Measurements from ENCODE around the gene ZCCHC2. TPM values are rescaled to one million over a fixed set of nuclear protein-coding genes. Genes with fewer than 3 reads are reported as not detected.

The ZCCHC2 gene
- total RNA-seq, 3 donors from 2014 or later (not counting 1 experiment from before 2014, with no cell fraction given), result 50.4 to 81.2 (median 59.6) TPM

DNA sequence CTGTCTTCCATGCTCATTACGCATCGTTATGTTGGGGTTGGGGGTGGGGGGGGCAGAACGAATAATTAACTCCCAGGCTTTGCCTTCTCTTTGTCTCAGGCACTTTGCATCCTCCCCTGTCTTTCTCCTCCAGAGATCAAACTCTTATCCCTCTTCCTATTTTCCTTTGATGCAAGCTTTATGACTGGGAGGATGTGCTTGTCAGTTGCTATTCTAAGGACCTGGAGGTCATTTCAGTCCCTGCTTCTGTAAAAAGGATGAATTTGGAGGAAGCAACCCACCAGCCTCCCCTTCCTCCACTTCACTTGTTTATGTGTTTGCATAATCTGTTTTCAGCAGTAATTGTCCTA is 87.5 kb downstream of the ZCCHC2 start:
- no peak overlapping the region for H3K4me3 ChIP-seq (ENCODE audit: low read length)
- no CpG with 5 or more reads among the region's 3 CpGs for WGBS (ENCODE audit: insufficient coverage)
- H3K9me3 Mint-ChIP-seq, result no peaks in the 10 kb centered on the region
- H3K4me3 Mint-ChIP-seq, result no peak overlapping the region
- intact Hi-C loops (cut with micrococcal nuclease), result no loop called here
- H3K27me3 ChIP-seq (ENCODE audit: control insufficient read depth, insufficient read depth, low read length), result no peaks in the 10 kb centered on the region
- no peak overlapping the region for H3K27ac Mint-ChIP-seq
- H3K36me3 ChIP-seq (ENCODE audit: control insufficient read depth, insufficient read depth, low read length), result no peaks in the 10 kb centered on the region
- H3K4me1 ChIP-seq (ENCODE audit: control insufficient read depth, insufficient read depth, low read length), result peaks cover 13% of the 10 kb centered on the region
- TF ChIP-seq, protein P1, sequence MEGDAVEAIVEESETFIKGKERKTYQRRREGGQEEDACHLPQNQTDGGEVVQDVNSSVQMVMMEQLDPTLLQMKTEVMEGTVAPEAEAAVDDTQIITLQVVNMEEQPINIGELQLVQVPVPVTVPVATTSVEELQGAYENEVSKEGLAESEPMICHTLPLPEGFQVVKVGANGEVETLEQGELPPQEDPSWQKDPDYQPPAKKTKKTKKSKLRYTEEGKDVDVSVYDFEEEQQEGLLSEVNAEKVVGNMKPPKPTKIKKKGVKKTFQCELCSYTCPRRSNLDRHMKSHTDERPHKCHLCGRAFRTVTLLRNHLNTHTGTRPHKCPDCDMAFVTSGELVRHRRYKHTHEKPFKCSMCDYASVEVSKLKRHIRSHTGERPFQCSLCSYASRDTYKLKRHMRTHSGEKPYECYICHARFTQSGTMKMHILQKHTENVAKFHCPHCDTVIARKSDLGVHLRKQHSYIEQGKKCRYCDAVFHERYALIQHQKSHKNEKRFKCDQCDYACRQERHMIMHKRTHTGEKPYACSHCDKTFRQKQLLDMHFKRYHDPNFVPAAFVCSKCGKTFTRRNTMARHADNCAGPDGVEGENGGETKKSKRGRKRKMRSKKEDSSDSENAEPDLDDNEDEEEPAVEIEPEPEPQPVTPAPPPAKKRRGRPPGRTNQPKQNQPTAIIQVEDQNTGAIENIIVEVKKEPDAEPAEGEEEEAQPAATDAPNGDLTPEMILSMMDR (IDR thresholded peaks at IDR 0.05), result no peak
- ATAC-seq, result no peak
- no peaks in the 10 kb centered on the region for H3K4me1 Mint-ChIP-seq
- H3K36me3 Mint-ChIP-seq, result no peaks in the 10 kb centered on the region
- no peaks in the 10 kb centered on the region for H3K9me3 ChIP-seq (ENCODE audit: control insufficient read depth, insufficient read depth, low read length)
- H3K27ac ChIP-seq (ENCODE audit: low read length), result no peak overlapping the region
- H3K27me3 Mint-ChIP-seq (ENCODE audit: low read depth in 2 of 2), result peaks cover 20 to 22% of the 10 kb centered on the region in 2 donors
- no peak for DNase-seq

DNA sequence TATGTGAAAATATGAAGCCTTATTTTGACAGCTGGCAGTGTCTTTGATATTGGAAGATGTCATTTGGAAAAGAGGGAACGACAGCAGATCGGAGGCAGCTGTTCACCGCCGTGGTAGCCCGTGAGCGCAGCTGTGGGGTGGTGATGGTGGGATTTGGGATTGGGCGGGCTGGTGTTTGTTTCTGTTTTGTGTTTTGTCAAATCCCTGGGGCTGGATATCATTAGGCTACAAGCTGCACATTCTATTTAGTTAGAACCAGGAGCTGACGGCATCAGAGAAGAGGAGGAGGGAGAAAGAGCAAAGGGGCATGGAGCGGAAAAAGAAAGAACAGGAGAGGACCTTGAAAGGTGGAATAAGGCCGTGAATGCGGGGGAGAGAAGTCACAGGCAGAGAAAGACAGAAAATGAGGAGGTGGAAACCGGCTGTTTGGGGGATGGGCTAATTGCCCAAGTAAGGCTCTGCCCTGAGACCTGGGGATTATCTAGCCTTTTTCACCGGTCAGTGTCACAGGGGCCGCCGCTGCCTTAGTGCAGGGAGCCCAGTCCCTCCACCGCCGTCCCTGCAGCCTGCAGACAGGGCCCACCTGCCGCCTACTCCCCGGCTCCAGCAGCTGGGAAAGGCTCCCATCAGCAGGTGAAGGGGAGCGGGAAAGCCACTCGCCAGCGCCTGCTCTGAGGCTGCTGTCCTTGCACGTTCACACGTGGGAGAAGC is 88.0 kb downstream of the ZCCHC2 start:
- Mint-ChIP-seq H3K27me3 (ENCODE audit: low read depth in 2 of 2) (peaks cover 22% of the 10 kb centered on the region in 2 donors), H3K4me3 (no peak overlapping the region), H3K4me1 (no peaks in the 10 kb centered on the region), H3K36me3 (no peaks in the 10 kb centered on the region), H3K27ac (no peak overlapping the region), H3K9me3 (no peaks in the 10 kb centered on the region)
- H3K9me3 ChIP-seq (ENCODE audit: control insufficient read depth, insufficient read depth, low read length), result no peaks in the 10 kb centered on the region
- no peak for ATAC-seq
- 84% methylated on average over 24 of the region's 24 CpGs for WGBS (ENCODE audit: insufficient coverage)
- H3K27me3 ChIP-seq (ENCODE audit: control insufficient read depth, insufficient read depth, low read length), result no peaks in the 10 kb centered on the region
- H3K36me3 ChIP-seq (ENCODE audit: control insufficient read depth, insufficient read depth, low read length), result no peaks in the 10 kb centered on the region
- intact Hi-C loops (cut with micrococcal nuclease), result no loop called here
- TF ChIP-seq, protein P1 (IDR thresholded peaks at IDR 0.05), result no peak
- peaks cover 13% of the 10 kb centered on the region for H3K4me1 ChIP-seq (ENCODE audit: control insufficient read depth, insufficient read depth, low read length)
- no peak overlapping the region for H3K27ac ChIP-seq (ENCODE audit: low read length)
- DNase-seq, result no peak
- no peak overlapping the region for H3K4me3 ChIP-seq (ENCODE audit: low read length)

DNA sequence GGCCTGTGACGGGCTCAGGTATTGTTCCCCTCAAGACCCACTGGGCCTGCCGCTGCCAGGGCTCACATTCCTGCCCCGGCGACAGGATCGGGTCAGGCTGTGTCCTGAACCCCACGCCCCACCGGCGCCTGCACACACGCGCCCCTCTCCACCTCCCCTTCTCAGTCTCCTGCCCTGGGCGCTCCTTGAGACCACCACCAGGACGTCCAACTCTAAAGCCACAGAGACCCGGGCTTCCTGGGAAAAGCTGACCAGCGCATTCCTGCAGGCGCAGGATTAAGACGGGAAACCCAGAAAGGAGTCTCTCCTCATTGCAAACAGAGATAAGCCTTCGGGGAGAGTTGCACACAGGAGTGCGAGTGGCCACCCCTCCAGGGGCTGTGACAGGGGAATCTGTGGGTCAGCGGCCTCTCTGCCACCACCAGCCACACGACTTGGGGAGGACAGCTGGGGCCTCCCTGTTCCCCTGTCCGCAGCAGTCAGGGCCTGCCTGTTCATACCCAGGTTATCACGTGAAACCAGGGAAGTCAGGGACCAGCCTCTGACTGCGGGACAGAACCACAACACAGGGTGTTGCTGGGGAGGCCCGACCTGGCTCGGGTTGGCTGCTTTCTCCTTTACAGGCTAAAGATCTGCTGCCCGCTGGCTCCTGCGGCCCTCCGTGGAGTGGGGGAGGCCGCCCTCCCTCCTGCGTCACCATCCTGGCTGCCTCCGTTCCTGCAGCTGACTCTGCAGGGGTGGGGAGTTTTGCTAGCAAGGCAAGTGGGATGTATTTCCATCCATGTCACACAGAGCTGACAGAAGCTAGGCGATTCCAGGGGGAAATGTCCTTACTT is 88.8 kb downstream of the ZCCHC2 start:
- Mint-ChIP-seq H3K27ac (no peak overlapping the region), H3K4me3 (no peak overlapping the region), H3K4me1 (no peaks in the 10 kb centered on the region), H3K36me3 (no peaks in the 10 kb centered on the region), H3K9me3 (no peaks in the 10 kb centered on the region), H3K27me3 (ENCODE audit: low read depth in 2 of 2) (peaks cover 22 to 29% of the 10 kb centered on the region in 2 donors)
- Histone ChIP-seq H3K36me3 (ENCODE audit: control insufficient read depth, insufficient read depth, low read length) (no peaks in the 10 kb centered on the region), H3K27me3 (ENCODE audit: control insufficient read depth, insufficient read depth, low read length) (no peaks in the 10 kb centered on the region), H3K27ac (ENCODE audit: low read length) (no peak overlapping the region), H3K9me3 (ENCODE audit: control insufficient read depth, insufficient read depth, low read length) (no peaks in the 10 kb centered on the region), H3K4me1 (ENCODE audit: control insufficient read depth, insufficient read depth, low read length) (peaks cover 13% of the 10 kb centered on the region), H3K4me3 (ENCODE audit: low read length) (no peak overlapping the region)
- ATAC-seq, result peak in 1 of 3 donors; percentile 25
- intact Hi-C loops (cut with micrococcal nuclease), result no loop called here
- TF ChIP-seq, protein P1 (IDR thresholded peaks at IDR 0.05), result no peak
- 68% methylated on average over 32 of the region's 32 CpGs for WGBS (ENCODE audit: insufficient coverage)
- no peak for DNase-seq
